Stimulated activated CD4-positive, alpha-beta T cell treated with anti-CD3 and anti-CD28 coated beads, Interleukin-2, amount 100 ng/mL, for 48 hours (primary cell): ENCODE results near the gene CTDP1.
"Not testable (repeated sequence)": the region's sequence is repeated elsewhere in the genome, so short reads cannot be mapped to it uniquely, and the experiment has no call there.

ENCODE experiments used
- DNase-seq, 2 donors: peaks; one replicate each; pipeline ENCODE4 v3.0.0-alpha.2; 2020

Gene CTDP1

GRCh38 chr18:79704631-79705030 is 25.0 kb downstream of the CTDP1 start:
- DNase-seq, result no peak

GRCh38 chr18:79705272-79705671 is 25.7 kb downstream of the CTDP1 start:
- DNase-seq, result no peak

DNA sequence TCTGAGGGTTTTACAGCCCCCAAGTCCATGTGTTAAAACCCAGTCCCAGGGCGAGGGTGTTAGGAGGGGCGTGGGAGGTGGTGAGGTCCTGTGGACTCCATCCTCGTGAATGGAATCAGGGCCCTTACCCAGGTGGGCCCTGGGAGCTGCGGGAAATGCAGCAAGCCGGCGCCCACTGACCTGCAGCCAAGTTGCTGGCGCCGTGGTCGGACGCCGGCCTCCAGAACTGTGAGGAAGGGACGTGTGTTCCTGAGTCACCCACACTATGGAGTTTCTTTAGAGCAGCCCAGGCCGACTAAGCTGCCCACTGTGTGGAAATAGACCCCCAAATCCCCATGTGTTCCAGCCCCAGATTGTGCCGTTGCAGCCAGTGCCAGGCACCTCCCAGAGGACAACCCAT is 26.4 kb downstream of the CTDP1 start:
- no peak for DNase-seq

GRCh38 chr18:79706658-79707057 is 27.1 kb downstream of the CTDP1 start:
- no peak for DNase-seq

DNA sequence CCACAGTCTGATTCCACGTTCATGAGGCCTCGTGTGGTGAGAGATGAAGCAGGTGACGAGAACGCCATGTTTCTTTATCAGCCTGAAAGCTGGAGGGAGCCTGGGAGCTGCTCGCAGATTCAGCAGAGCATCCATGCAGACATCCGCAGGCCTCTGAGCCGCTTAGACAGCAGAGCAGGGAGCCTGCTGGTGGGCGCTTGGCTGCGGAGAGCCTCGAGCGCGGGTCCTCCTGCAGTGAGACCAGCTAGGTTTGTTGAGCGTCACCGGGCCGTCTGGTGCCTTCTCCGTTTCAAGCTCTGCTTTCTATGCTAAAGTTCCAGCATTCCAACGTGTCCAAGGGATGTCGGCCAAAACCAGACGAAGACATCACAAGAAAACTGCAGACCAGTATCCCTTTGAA is 27.6 kb downstream of the CTDP1 start:
- no peak for DNase-seq

GRCh38 chr18:79707671-79708070 is 28.1 kb downstream of the CTDP1 start:
- no peak for DNase-seq

DNA sequence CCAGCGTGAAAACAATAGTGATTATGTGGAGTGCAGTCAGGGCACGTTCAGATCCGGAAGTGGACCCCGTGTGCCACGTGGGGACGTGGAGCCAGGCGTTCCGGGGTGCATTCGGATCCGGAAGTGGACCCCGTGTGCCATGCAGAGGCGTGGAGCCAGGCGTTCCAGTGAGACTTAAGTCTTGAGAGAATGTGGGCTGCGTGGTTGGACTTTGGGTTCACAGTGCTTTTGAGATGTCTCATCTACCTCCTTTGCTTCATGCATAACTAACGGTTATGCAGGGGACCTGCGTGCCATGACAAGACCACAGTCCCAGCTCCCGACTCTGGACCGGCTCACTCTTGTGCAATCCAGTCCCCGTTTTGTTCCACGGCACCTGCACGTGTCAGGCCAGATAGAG is 28.8 kb downstream of the CTDP1 start:
- DNase-seq, result no peak

- no peak for DNase-seq
Observed at GRCh38 chr18:79712206-79712857, 32.7 kb downstream of the CTDP1 start.

- no peak for DNase-seq
Observed at GRCh38 chr18:79713341-79713740, 33.7 kb downstream of the CTDP1 start.

GRCh38 chr18:79714531-79715240 is 35.1 kb downstream of the CTDP1 start:
- no peak for DNase-seq

GRCh38 chr18:79715280-79715679 is 35.7 kb downstream of the CTDP1 start:
- DNase-seq, result no peak

- DNase-seq, result no peak
Observed at GRCh38 chr18:79717059-79717458, 37.5 kb downstream of the CTDP1 start.

DNA sequence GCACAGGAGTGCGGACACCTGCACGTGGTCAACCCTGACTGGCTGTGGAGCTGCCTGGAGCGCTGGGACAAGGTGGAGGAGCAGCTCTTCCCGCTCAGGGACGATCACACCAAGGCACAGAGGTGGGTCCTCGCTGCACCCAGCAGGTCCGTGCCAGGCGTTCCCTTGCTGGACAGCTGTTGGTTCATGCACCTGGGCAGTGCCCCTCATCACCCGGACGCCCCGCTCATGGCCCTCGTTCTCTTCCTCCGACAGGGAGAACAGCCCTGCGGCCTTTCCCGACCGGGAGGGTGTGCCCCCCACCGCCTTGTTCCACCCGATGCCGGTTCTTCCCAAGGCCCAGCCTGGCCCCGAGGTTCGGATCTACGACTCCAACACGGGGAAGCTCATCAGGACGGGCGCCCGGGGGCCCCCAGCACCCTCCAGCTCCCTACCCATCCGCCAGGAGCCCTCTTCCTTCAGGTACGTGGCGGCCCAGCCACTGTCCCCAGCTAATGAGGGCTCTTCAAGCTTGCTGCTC is 38.0 kb downstream of the CTDP1 start:
- no peak for DNase-seq

- no peak for DNase-seq
Observed at GRCh38 chr18:79718126-79718525, 38.5 kb downstream of the CTDP1 start.

- no peak for DNase-seq
Observed at GRCh38 chr18:79718878-79719477, 39.4 kb downstream of the CTDP1 start.

- DNase-seq, result not testable (repeated sequence)
Observed at GRCh38 chr18:79719478-79720358, 40.1 kb downstream of the CTDP1 start.

DNA sequence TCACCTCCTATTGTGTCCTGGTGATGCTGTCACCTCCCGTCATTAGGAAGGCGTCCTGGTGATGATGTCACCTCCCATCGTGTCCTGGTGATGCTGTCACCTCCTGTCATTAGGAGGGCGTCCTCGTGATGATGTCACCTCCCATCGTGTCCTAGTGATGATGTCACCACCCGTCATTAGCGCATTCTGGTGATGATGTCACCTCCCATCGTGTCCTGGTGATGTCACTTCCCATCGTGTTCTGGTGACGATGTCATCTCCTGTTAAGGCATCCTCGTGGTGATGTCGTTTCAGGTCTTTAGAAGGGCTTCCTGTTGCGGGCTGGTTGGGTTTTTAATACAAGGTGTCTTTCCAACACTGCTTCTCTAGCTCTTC is 40.7 kb downstream of the CTDP1 start:
- no peak for DNase-seq

GRCh38 chr18:79723036-79723435 is 43.4 kb downstream of the CTDP1 start:
- DNase-seq, result no peak

DNA sequence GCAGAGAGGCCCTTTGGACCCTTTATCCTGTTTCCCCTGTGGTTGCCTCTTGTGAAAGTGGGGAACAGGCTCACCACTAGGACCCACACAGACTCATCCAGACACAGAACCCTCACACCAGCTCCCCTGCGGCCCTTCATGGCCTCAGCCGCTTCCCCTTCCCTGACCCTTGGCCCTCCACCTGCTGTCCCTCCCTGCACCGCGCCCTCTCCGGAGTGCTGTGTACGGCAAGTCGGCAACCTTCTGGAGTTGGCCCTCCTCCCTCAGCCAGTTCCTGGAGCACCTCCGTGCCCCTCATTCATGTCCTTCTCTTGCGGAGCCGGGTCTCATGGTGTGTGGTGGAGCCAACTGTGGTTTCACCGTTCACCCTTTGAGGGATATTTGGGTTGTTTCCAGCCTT is 44.0 kb downstream of the CTDP1 start:
- no peak for DNase-seq

DNA sequence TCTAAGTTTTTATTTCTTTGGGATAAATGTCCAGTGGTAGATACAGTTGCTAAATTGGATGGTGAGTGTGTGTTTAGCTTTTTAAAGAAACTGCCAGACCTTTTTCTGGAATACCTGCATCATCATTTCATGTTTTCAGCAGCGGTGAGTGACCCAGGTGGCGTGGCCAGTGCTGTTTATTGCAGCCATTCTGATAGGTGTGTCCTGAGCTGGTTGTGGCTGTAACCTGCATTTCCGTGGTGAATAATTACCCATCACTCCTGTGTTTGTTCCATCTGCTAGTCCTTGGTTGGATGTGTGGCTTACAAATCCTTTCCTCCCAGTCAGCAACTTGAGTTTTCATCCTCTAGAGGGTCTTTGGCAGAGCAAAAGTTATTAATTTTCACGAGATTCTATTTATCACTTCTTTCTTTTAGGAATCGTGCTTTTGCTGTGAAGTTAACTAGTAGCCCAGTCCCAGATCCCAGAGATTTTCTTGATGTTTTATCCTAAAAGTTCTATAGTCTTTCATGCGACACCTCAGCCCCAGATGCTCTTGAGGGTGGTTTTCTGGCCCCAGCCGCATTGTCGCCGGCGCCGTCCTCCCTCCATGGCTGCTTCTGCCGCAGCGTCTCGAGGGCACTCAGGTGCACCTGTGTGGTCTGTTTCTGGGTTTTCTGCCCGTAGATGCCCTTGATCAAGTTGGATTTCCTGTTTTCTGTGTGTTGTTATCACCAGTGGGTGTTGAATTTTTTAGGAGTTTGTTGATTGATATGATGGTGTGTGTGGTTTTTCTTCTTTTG is 44.9 kb downstream of the CTDP1 start:
- DNase-seq, result no peak

DNA sequence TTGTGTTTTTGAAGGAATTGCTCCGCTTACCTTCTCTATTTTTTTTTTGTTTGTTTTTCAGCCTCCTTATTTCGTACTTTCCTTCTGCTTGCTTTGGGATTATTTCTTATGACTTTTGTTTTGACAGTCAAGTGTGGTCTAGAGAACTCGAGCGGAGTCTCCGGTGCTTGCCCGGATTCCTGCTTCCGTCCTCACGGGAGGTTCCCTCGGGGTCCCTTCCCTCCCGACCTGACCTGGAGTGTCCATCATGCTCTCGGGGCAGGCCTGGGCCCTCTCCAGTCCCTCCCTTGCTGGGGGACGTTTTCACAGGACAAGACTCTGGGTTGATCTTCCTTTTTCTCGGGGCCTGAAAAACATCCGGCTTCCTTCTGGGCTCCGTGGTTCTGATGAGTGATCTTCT is 45.9 kb downstream of the CTDP1 start:
- no peak for DNase-seq

GRCh38 chr18:79726721-79727120 is 47.1 kb downstream of the CTDP1 start:
- DNase-seq, result no peak
